Fibroblast of the aortic adventitia (primary cell): Measurements from ENCODE around the gene PTPRF. TPM values are rescaled to one million over a fixed set of nuclear protein-coding genes. Genes with fewer than 3 reads are reported as not detected.

Experiments
- DNase-seq: peaks from one replicate; pipeline ENCODE4 v3.0.0-alpha.2; 2010; ENCODE audit warnings: low read depth
- H3K4me3 ChIP-seq: 2 replicates; pipeline ENCODE4 v1.5.1; 2011; ENCODE audit warnings: low read depth, mild to moderate bottlenecking, control low read depth, low read length, moderate library complexity
- CTCF ChIP-seq: IDR thresholded peaks from 2 replicates; pipeline ENCODE4 v1.5.1; 2011; ENCODE audit warnings: mild to moderate bottlenecking, low read length, control low read depth, inconsistent platforms; ENCODE audit not compliant: insufficient read depth
- total RNA-seq: library from RNA; depleted of rRNA; stranded (reverse); fragments of >200 nt; gene quantifications from 2 replicates; pipeline ENCODE4 v1.2.3, GENCODE V29; 2012; ENCODE audit warnings: low replicate concordance

The PTPRF gene
- total RNA-seq, 1 donor: 18.2 TPM

DNA sequence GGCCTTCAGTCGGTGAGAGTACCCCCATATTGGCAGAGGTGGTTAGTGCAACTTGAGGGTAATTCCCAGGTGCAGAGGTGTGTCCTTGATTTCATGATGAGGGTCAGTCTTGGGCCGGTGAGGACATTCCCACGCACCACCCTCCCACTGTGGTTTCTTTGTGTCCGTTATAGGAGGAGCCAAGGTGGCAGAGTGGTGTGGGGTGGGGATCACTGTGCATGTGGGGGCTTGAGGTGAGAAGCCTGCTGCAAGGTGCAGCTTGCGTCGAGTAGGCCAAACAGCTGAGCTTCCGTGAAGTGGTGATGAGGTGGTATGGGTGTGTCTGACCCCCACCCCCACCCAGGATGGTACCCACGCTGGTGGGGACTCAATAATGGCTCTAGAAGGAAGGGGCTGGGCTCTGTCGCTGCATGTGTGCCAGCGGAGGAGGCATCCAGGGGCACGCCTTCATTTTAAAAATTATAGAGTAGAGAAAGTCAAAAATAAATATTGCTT, 6.2 kb downstream of the PTPRF start:
- no peak for DNase-seq
- H3K4me3 ChIP-seq: no peak overlapping the region
- TF ChIP-seq CTCF: no peak

- no peak for DNase-seq
- TF ChIP-seq CTCF: no peak
These were observed 6.9 kb downstream of the PTPRF start for GRCh38 chr1:43537423-43538142.

GRCh38 chr1:43538143-43538487, 7.4 kb downstream of the PTPRF start:
- no peak for TF ChIP-seq CTCF
- no peak for DNase-seq
- no peak overlapping the region for H3K4me3 ChIP-seq

More at GRCh38 chr1:43537423-43538142, 6.9 kb downstream of the PTPRF start:
- H3K4me3 ChIP-seq: no peak overlapping the region

- no peak for TF ChIP-seq CTCF
- no peak for DNase-seq
- H3K4me3 ChIP-seq: no peak overlapping the region
These were observed 8.3 kb downstream of the PTPRF start for GRCh38 chr1:43538969-43539368.

DNA sequence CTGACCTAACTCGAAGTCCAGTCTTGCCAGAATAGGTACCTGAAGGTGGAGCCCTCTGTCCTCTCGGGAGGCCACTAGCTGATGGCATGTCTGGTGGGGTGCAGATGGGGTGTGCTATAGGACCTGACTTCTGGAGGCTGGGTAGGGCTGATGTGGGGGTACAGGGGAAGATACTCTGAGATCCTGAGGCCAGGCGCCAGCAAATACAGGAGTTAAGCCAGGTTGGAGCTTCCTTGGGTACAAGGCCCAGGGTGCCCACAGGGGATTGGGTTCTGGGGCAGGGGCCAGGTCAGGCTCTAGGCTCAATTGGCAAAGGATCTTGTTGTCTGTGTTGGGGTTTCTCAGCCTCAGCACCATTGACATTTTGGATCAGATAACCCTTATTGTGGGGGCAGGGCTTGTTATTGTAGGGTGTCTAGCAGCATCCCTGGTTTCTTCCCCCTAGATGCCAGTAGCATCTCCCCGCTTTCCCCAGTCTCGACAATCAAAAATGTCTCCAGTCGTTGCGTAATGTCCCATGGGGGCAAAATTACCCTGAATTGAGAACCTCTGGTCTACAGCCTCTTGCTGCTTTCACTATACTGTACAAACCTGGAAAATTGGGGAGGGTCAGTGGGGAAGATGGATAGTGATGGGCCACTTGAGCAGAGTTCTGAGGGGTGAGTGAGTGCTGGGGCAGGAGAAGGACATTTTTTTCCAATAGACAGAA, 9.2 kb downstream of the PTPRF start:
- no peak for TF ChIP-seq CTCF
- no peak for DNase-seq
- H3K4me3 ChIP-seq: no peak overlapping the region

GRCh38 chr1:43540653-43541071, 10.0 kb downstream of the PTPRF start:
- TF ChIP-seq CTCF: no peak
- peak; percentile 41 for DNase-seq
- no peak overlapping the region for H3K4me3 ChIP-seq
